Breast epithelium (tissue), 4 donors: ENCODE measurements around the gene TRIM31. TPM values are rescaled to one million over a fixed set of nuclear protein-coding genes. Genes with fewer than 3 reads are reported as not detected.

Source experiments
- DNase-seq, 2 donors: peaks; one replicate each; pipeline ENCODE4 v3.0.0-alpha.2; 2019; ENCODE audit warnings: low spot score in 2 of 2
- H3K27ac ChIP-seq, 2 donors: fragments of 200-600 bp; sonication (generic) in 1 of 2; one replicate each; pipeline ENCODE4 v1.5.1; 2016 to 2019; ENCODE audit warnings: mild to moderate bottlenecking in 1 of 2
- H3K27me3 ChIP-seq, 2 donors: fragments of 200-600 bp; sonication (generic) in 1 of 2; one replicate each; pipeline versions ENCODE4 v1.5.1 to v1.6.0; 2017 to 2019; ENCODE audit warnings: control low read depth in 1 of 2, mild to moderate bottlenecking in 1 of 2
- H3K36me3 ChIP-seq: fragments of 200-600 bp; one replicate; pipeline ENCODE4 v1.5.1; 2019
- H3K4me1 ChIP-seq, 2 donors: fragments of 200-600 bp; sonication (generic); one replicate each; pipeline ENCODE4 v1.5.1; 2016 to 2019; ENCODE audit warnings: control low read depth in 1 of 2
- H3K4me3 ChIP-seq, 3 donors: fragments of 200-600 bp; sonication (generic); 1 replicate in 2 of 3; 2 replicates in 1 of 3; pipeline ENCODE4 v1.5.1; 2016 to 2019; ENCODE audit warnings: mild to moderate bottlenecking in 3 of 3, moderate library complexity in 2 of 3
- H3K9me3 ChIP-seq, 2 donors: fragments of 200-600 bp; sonication (generic) in 1 of 2; one replicate each; pipeline ENCODE4 v1.5.1; 2016 to 2019; ENCODE audit warnings: control low read depth in 1 of 2
- POLR2A ChIP-seq: fragments of 450-650 bp; IDR thresholded peaks from one replicate; pipeline ENCODE4 v1.6.1; 2016; ENCODE audit warnings: antibody characterized with exemption, mild to moderate bottlenecking, moderate library complexity
- POLR2AphosphoS5 ChIP-seq, 3 donors: sonication (generic); formaldehyde crosslinking; IDR thresholded peaks; one replicate each; pipeline ENCODE4 v1.6.1; 2017; ENCODE audit warnings: antibody characterized with exemption in 3 of 3
- intact Hi-C: fragments of 100-400 bp; cut with DNase I; formaldehyde crosslinking; loops from one replicate; pipeline ENCODE4 v1.15.1; 2023; ENCODE audit warnings: low total_unique reads
- total RNA-seq, 3 donors: library from RNA; depleted of rRNA; stranded (reverse); fragments of >200 nt; gene quantifications; one replicate each; pipeline ENCODE4 v1.1.0, GENCODE V29; 2016
- TF ChIP-seq, protein P1 (sequence below), 3 donors: fragments of 450-650 bp; IDR thresholded peaks; one replicate each; pipeline ENCODE4 v1.5.1; 2016 to 2017; ENCODE audit warnings: antibody characterized with exemption in 3 of 3, mild to moderate bottlenecking in 3 of 3, moderate library complexity in 3 of 3

The TRIM31 gene
- total RNA-seq, 3 donors from 2014 or later: 3.3 TPM; not detected in 2

DNA sequence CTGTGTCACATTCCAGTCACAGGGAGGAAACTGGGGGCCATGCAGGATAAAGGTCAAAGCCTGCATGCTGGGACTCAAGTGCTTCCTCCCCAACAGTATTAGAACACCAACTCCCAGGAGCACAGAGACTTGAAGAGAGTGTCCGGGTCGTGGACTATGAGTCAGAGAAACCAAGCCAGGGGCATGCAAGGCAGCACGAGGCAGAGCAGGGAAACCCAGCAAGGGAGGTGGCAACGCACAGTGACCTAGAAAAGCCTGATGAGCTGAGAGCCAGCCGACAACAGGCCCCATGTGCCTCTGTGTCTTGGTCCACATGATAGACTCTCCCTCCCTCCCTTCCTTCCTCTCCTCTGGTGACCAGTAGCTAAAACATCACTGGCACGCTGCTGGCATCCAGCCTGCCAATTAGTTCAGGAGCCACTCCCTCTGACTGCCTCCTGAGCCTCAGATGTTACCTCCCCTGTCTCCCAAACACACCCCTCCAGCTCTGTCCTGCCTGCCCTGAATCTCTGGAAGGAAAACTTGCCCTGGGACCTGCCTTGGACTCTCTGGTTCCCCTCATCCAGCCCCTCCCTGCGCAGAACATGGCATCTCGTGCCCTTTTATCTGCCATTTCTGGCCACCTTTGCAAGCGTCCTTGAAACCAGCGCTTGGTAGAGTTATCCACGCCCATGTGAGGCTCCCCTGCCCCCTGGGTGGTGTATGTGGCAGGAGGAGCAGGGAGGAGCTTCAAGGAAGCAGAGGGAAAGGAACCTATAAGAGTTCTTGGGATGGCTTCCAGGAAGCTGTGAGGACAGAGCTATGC lies 21.1 kb downstream of the TRIM31 start:
- peak; percentile 56 to 77 for DNase-seq
- Histone ChIP-seq H3K27me3 (no peaks in the 10 kb centered on the region), H3K4me3 (no peak overlapping the region), H3K27ac (peak overlapping the region; percentile 43 to 69), H3K4me1 (no peaks in the 10 kb centered on the region), H3K36me3 (no peaks in the 10 kb centered on the region), H3K9me3 (no peaks in the 10 kb centered on the region)
- TF ChIP-seq POLR2AphosphoS5 (IDR thresholded peaks at IDR 0.05) (no peak), POLR2A (no peak)
- TF ChIP-seq, protein P1, sequence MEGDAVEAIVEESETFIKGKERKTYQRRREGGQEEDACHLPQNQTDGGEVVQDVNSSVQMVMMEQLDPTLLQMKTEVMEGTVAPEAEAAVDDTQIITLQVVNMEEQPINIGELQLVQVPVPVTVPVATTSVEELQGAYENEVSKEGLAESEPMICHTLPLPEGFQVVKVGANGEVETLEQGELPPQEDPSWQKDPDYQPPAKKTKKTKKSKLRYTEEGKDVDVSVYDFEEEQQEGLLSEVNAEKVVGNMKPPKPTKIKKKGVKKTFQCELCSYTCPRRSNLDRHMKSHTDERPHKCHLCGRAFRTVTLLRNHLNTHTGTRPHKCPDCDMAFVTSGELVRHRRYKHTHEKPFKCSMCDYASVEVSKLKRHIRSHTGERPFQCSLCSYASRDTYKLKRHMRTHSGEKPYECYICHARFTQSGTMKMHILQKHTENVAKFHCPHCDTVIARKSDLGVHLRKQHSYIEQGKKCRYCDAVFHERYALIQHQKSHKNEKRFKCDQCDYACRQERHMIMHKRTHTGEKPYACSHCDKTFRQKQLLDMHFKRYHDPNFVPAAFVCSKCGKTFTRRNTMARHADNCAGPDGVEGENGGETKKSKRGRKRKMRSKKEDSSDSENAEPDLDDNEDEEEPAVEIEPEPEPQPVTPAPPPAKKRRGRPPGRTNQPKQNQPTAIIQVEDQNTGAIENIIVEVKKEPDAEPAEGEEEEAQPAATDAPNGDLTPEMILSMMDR (IDR thresholded peaks at IDR 0.05): no peak
- intact Hi-C loops: no loop called here

DNA sequence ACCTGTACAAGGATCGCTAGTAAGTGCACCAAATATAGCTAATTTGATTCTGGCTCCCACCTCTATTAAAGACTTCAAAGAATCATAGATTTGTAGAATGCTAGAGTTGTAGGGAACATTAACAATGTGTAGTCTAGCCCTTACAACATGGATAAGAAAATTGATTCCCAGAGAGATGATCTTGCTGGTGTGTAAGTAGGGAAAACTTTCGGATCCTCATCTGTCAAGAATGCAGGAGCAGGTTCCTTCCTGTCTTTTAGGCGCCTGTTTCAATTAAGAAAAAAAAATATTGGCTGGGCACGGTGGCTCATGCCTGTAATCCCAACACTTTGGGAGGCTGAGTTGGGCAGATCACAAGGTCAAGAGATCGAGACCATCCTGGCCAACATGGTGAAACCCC lies 25.0 kb downstream of the TRIM31 start:
- H3K4me3 ChIP-seq: no peak overlapping the region
- no peaks in the 10 kb centered on the region for H3K9me3 ChIP-seq
- TF ChIP-seq POLR2A: no peak
- no peak for TF ChIP-seq POLR2AphosphoS5 (IDR thresholded peaks at IDR 0.05)
- TF ChIP-seq, protein P1 (IDR thresholded peaks at IDR 0.05): no peak
- H3K36me3 ChIP-seq: no peaks in the 10 kb centered on the region
- intact Hi-C loops: no loop called here
- no peaks in the 10 kb centered on the region for H3K27me3 ChIP-seq
- DNase-seq: no peak
- H3K4me1 ChIP-seq: no peaks in the 10 kb centered on the region
- no peak overlapping the region for H3K27ac ChIP-seq

DNA sequence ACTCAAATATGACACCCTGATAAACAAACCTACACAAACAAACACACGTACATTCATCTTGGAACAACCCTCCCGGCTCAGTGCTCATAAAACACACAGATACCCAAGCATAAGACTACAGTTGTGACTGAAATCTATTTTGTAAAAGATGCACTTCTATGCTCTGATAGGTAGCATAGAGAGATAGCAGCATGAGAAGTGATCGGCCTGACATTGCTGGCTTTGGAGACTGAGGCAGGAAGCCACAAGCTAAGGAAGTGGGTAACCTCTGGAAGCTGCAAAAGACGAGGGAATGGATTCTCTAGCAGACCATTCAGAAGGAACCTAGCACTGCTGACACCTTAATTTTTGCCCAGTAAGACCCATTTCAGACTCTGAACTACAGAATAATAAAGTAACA lies 35.7 kb downstream of the TRIM31 start:
- H3K9me3 ChIP-seq: no peaks in the 10 kb centered on the region
- no peaks in the 10 kb centered on the region for H3K27me3 ChIP-seq
- no peaks in the 10 kb centered on the region for H3K4me1 ChIP-seq
- H3K4me3 ChIP-seq: no peak overlapping the region
- TF ChIP-seq POLR2A (no peak), POLR2AphosphoS5 (IDR thresholded peaks at IDR 0.05) (no peak)
- TF ChIP-seq, protein P1 (IDR thresholded peaks at IDR 0.05): no peak
- intact Hi-C loops: no loop called here
- H3K36me3 ChIP-seq: no peaks in the 10 kb centered on the region
- peak overlapping the region in 1 of 2 donors; percentile 96 for H3K27ac ChIP-seq
- no peak for DNase-seq

DNA sequence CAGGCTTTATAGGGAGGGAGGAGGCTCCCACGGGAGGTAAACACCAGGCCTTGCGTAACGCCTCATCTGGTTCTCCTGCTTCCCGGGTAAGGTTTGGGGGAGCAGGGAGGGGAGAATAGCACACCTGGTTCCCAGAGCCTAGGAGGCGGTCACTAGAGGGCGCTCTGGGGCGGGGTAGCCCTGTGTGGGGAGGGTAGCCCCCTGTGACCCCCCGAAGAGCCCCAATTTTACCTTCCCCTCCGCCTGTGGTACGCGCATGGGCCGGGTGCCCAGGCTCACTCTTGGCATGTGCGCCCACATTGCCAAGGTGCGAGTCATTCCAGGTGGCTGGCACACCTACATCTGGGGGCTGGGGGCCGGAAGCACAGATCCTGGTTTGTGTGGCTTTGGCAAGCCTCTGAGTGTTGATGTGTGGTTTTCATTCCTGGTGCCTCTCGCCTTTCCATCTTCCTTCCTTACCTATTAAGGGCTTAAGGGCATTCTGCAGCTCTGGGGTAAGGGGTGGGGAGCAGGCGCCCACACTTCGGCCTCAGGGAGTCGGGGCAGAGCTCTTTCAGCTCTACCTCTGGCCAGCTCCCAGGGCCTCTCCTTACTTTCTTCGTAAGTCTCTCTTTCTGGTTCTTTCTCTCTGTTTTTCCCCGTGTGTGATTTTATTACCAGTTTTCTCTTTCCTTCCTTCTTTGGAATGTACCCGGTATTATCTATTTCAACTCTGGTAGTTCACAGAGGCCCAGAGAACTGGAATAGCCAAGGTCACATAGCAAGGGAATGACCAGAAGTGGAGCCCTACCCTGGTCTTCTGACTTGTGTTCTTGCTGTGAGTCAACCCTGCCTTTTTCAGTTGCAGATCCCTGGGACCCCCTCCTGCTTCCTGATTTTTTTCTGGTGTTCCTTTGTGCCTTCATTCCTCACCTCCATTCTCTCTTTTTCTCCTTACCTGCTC lies 36.8 kb downstream of the TRIM31 start:
- Histone ChIP-seq H3K36me3 (no peaks in the 10 kb centered on the region), H3K27me3 (no peaks in the 10 kb centered on the region), H3K4me3 (peak overlapping the region; percentile 8 to 82 (median 72)), H3K27ac (peak overlapping the region; percentile 95 to 96), H3K4me1 (no peaks in the 10 kb centered on the region), H3K9me3 (no peaks in the 10 kb centered on the region)
- intact Hi-C loops: no loop called here
- peak; percentile 87 to 97 for DNase-seq
- no peak for TF ChIP-seq POLR2A
- TF ChIP-seq POLR2AphosphoS5 (IDR thresholded peaks at IDR 0.05): peak; percentile 68 to 79 (median 78)
- TF ChIP-seq, protein P1 (IDR thresholded peaks at IDR 0.05): peak in 2 of 3 donors; percentile 31 to 65
